NCI-H2029 (cell line): ENCODE results near the gene TMEM236.

Source experiments
- DNase-seq: peaks from one replicate; lab custom pipeline; 2025; lab: John Stamatoyannopoulos, UW

TMEM236 gene

DNA sequence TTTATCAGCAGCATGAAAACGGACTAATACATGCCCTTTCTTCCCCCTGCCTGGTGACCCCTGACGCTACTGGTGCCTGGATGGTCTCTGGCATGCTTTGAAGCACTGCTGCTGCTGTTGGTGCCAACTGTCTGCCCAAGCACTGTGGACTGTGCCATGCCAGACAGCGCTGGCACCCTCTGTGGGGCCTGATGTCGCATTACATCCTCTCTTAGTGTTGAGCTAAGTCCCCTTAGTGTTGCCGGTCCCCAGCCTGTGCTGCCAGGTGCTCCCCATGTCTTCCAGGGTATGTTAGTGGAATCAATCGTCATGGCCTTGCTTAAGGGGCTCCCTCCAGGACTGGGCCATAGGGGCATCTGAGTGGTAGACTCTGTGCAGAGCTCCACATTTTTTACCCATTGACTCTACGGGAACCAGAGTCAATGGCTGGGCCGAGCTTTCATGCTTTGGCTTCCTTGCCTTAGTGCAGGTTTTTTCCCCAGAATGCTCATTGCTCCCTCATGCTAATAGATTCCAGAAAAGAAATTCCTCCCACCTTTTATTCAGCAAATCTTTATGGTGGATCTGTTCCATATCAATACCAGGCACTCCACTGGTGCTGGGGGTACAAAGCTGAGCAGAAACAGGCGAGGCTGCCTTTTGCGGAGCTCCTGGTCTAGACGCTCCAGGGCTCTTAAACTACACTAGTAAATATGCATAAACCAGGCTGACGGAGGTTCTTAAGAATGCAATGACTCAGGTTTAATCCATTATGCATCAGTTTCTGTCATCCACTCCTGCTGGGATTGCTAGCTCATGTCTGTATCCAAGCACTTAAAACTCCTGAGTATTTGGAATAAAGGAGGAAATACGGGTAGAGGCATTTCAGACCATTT is 35.3 kb downstream of the TMEM236 start:
- DNase-seq, result no peak

GRCh38 chr10:17788646-17789045 is 36.6 kb downstream of the TMEM236 start:
- DNase-seq, result no peak

GRCh38 chr10:17789396-17789795 is 37.4 kb downstream of the TMEM236 start:
- DNase-seq, result no peak

DNA sequence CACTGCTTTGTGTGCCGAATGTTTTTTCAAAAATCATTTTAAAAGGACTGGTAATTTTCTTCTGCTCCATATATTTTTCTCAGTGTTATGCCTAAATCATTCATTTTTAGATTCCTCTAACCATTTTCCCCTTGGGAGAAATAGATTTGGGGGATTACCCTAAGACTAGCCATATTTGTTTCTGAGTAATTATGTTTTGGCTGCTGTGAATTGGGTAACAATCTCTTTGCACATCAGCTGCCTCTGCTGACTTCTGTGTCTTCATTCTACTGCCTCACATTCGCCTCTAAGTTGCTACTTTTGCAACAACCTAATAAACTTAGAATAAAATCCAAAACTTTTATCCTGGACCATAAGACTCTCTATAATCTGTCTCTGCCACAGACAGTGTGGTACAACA is 38.6 kb downstream of the TMEM236 start:
- no peak for DNase-seq

GRCh38 chr10:17792991-17793390 is 41.0 kb downstream of the TMEM236 start:
- DNase-seq, result no peak

GRCh38 chr10:17793823-17794644 is 42.0 kb downstream of the TMEM236 start:
- DNase-seq, result no peak

- DNase-seq, result no peak
Observed at GRCh38 chr10:17795083-17795482, 43.1 kb downstream of the TMEM236 start.

DNA sequence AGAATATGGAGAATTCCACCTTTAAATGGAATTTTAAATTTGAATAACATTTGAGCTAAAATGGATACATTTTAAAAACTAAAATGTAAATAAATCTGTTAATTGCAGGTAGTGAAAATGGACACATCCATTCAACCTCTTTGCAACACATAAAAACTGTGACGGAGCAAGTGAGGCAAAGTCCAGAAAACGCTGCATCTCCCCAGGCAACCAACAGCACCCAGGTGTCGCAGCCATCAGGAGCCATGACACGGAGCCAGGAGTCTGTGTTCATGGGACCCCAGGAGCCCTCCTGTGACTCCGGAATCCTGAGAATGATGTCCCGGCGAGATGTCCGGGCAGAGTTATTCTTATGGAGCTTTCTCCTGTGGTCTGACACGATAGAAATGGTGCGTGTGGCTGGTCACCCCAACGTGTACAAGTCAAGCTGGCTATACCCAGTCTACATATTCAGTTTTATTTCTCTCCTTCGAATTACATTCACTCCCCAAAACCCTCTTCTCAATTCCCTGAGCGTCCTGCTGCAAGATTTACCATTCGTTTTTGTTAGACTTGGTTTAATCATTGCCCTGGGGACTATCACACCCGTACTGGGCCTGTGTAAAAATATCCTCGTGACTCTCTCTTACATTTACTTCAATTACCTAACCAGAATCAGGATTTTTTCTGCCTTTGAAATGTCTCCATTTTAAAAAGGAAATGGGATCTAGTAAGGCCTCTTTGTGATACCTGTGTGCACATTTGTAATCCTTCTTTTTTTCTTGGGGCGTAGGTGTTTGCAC is 44.0 kb downstream of the TMEM236 start:
- DNase-seq, result no peak

DNA sequence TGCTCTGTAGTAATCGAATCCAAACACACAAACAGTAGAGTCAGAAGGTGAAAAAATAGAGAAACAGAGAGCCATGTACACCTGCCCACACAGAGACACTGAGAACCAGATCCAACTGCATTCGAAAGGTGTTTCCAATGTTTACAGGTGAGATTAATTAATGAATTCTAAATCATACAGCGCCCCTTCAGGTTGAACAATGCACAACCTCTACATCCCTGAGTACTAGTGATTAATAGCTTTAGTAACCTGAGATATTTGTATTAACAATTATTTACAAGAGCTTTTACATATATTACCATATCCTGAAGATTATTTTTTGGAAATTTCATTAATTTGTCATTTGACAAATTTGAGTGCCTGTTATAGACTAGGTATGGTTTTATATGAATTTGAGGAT is 49.5 kb downstream of the TMEM236 start:
- DNase-seq, result no peak

- DNase-seq, result no peak
Observed at GRCh38 chr10:17802350-17802749, 50.3 kb downstream of the TMEM236 start.

- no peak for DNase-seq
Observed at GRCh38 chr10:17802976-17803375, 51.0 kb downstream of the TMEM236 start.

- no peak for DNase-seq
Observed at GRCh38 chr10:17805330-17805729, 53.3 kb downstream of the TMEM236 start.

DNA sequence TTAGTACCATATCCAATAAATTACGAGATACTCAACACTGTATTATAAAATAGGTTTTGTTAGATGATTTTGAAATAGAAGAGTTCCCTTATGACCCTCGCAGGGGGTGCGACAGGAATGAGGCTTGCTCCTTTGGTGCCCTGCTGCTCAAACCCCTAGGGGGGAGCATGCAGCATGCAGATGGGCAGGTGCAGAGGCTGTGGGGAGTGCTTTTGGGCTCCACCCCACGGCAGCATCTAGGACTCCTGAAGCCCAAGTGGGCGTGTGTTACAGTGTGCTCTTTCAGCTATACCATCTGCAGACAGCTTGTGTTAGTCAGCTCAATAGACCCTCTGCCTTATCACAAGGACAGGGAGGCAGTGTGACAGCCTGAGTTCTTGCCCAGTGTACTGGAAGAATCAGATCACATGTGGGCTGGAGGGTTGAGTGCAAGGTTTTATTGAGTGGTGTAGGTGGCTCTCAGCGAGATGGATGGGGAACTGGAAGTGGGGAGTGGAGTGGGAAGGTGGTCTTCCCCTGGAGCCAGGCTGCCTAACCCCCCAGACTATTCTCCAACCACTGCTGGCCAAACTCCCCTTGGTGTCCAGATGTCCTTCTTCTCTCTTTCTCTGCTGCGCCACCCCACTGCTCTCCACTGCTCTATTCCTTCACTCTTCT is 54.0 kb downstream of the TMEM236 start:
- no peak for DNase-seq

GRCh38 chr10:17808971-17809841 is 57.2 kb downstream of the TMEM236 start, which contains the start of gene MRC1:
TSS of gene MRC1 (plus strand) at chr10:17809348. CDS start at chr10:17809466, 118 bp downstream.
- DNase-seq, result no peak

DNA sequence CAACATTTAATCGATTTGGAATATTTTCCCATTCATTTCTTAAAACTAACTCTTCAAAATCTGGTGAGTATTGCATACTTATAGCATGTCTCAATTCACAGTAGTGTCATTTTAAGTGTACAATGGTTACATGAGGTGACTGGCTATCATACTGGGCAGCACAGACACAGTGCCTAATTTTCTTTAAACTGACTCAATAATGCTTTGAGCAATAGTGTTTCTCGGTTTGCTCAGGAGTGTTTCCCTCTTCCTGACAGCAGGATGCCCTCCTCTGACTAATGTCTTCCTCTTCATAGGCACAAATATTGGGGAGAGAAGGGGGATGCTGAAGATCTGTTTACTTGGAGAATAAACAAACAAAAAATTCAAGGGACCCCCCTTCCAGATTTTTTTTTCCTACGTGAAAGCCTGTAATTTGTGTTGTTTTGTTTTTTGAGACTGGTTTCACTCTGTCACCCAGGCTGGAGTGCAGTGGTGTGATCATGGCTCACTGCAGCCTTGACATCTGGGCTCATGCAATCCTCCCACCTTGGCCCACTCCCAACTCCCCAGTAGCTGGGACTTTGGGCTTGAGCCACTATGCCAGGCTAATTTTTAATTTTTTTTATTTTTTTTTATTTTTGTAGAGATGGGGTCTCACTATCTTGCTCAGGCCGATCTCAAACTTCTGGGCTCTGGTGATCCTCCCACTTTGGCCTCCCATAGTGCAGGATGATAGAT is 59.3 kb downstream of the TMEM236 start:
- no peak for DNase-seq

DNA sequence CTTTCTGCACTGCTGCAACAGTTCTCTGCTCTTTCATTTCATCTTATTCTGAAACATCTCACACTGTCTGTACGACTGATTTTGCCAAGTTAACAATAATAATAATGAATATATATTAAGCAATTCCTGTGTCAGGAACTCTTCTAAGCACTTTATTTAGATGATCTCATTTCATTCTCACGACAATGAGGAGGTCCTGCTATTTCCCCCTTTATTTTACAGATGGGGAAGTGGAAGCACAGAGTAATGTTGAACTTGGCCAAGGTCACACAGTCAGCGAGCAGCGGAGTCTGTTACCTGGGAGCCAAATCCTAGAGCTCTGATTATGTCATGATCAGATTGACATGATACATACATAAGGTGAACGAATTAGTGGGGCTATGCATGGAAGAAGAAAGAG is 63.0 kb downstream of the TMEM236 start:
- DNase-seq, result no peak

- DNase-seq, result no peak
Observed at GRCh38 chr10:17816199-17816598, 64.2 kb downstream of the TMEM236 start.

GRCh38 chr10:17817316-17817715 is 65.3 kb downstream of the TMEM236 start:
- DNase-seq, result no peak

DNA sequence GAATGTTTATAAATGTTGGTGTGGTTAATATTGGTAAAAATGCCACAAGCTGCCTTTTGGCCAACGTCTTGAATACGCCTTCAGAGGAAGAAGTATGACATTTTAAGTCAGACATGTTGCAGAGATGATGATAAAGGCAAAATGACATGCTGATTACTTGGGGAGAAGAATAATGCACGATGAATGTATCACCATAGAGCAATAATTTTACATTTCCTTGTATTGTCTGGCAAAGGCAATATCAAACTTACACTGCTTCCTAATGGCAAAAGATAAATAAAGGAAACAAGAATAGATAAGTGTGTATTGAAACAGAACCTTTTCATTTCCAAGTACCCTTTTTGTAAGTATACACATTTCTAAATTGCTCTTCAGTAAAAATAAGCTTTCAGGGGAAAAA is 65.8 kb downstream of the TMEM236 start:
- DNase-seq, result no peak

DNA sequence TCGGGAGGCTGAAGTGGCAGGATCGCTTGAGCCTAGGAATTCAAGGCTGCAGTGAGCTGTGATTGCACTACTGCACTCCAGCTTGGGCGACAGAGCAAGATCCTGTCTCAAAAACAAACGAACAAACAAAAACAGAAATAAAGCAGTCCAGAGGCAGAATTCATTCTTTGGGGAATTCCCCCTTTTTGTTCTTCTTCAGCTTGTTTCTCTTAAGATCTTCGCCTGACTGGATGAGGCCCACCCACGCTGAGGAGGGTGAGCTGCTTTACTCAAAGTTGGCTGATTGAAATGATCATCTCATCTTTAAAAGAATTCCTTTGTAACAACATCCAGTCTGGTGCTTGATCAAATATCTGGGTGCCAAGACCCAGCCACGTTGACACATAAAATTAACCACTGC is 67.8 kb downstream of the TMEM236 start:
- DNase-seq, result no peak
